ENCODE measurements around the gene KAT8. TPM values are rescaled to one million over a fixed set of nuclear protein-coding genes. Genes with fewer than 3 reads are reported as not detected.

KAT8 gene
- total RNA-seq, 2 experiments from 2014 or later, result 86.9 to 95.3 TPM

- H3K36me3 ChIP-seq (ENCODE audit: insufficient read depth, low read length), result peaks cover 74% of the 10 kb centered on the region
- no peak overlapping the region for H3K4me3 ChIP-seq (ENCODE audit: low read depth, low read length, poor library complexity, severe bottlenecking)
- no peaks in the 10 kb centered on the region for H3K9me3 ChIP-seq (ENCODE audit: low read length)
- H3K27ac ChIP-seq (ENCODE audit: low read depth, low read length, poor library complexity, severe bottlenecking), result no peak overlapping the region
- no peak overlapping the region for H3K4me2 ChIP-seq (ENCODE audit: low read length)
- H3K4me1 ChIP-seq (ENCODE audit: insufficient read depth, low read length, poor library complexity, severe bottlenecking), result no peaks in the 10 kb centered on the region
- no peaks in the 10 kb centered on the region for H3K79me2 ChIP-seq (ENCODE audit: insufficient read depth, low read depth, low read length)
- CTCF ChIA-PET (ENCODE audit: unreplicated experiment), result no interaction called here
- no peak overlapping the region for H2AFZ ChIP-seq (ENCODE audit: low read length)
- TF ChIP-seq EZH2phosphoT487 (IDR thresholded peaks at IDR 0.05; ENCODE audit: borderline replicate concordance, low read depth, low read length) (no peak), CTCF (conservative IDR thresholded peaks at IDR 0.05; ENCODE audit: low read length) (no peak)
- intact Hi-C loops (cut with micrococcal nuclease; ENCODE audit: unreplicated experiment), result no loop called here
- no peaks in the 10 kb centered on the region for H4K20me1 ChIP-seq (ENCODE audit: insufficient read depth, low read length)
- no peak for DNase-seq (ENCODE audit: low spot score)
- POLR2A ChIA-PET, result no interaction called here
- no peaks in the 10 kb centered on the region for H3K9me2 ChIP-seq (ENCODE audit: insufficient read depth, low read length)
- BruUV-seq (replicated peaks), result no TSS peak
Observed at GRCh38 chr16:31082368-31083045, 35.0 kb upstream of the KAT8 start.

DNA sequence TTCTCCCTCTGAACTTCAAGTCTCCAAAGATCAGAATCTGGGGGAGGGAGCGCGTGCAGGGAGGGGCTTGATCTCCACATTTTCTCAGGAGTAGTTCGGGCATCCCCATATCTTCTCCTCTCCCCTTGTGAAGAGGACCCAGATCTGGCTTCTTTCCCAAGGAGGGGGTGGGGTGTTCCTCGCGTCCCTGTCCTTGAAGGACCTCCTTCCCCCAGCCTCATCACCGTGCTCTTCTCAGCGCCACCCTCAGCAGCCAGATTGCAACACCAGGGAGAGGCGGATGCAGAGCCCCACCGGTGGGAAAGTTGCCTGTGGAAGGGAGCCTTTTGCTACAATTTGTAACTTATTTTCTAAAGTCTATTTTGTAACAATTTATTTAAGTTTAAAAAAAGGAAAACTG is 34.4 kb upstream of the KAT8 start:
- intact Hi-C loops (cut with micrococcal nuclease; ENCODE audit: unreplicated experiment), result no loop called here
- ChIA-PET POLR2A (no interaction called here), CTCF (ENCODE audit: unreplicated experiment) (no interaction called here)
- Histone ChIP-seq H3K4me3 (ENCODE audit: low read depth, low read length, poor library complexity, severe bottlenecking) (no peak overlapping the region), H3K4me2 (ENCODE audit: low read length) (no peak overlapping the region), H3K9me2 (ENCODE audit: insufficient read depth, low read length) (no peaks in the 10 kb centered on the region), H2AFZ (ENCODE audit: low read length) (no peak overlapping the region), H4K20me1 (ENCODE audit: insufficient read depth, low read length) (no peaks in the 10 kb centered on the region), H3K4me1 (ENCODE audit: insufficient read depth, low read length, poor library complexity, severe bottlenecking) (no peaks in the 10 kb centered on the region), H3K79me2 (ENCODE audit: insufficient read depth, low read depth, low read length) (no peaks in the 10 kb centered on the region), H3K27ac (ENCODE audit: low read depth, low read length, poor library complexity, severe bottlenecking) (no peak overlapping the region), H3K36me3 (ENCODE audit: insufficient read depth, low read length) (peaks cover 68% of the 10 kb centered on the region), H3K9me3 (ENCODE audit: low read length) (no peaks in the 10 kb centered on the region)
- no TSS peak for BruUV-seq (replicated peaks)
- DNase-seq (ENCODE audit: low spot score), result no peak
- TF ChIP-seq EZH2phosphoT487 (IDR thresholded peaks at IDR 0.05; ENCODE audit: borderline replicate concordance, low read depth, low read length), result no peak
- no peak for TF ChIP-seq CTCF (conservative IDR thresholded peaks at IDR 0.05; ENCODE audit: low read length)

DNA sequence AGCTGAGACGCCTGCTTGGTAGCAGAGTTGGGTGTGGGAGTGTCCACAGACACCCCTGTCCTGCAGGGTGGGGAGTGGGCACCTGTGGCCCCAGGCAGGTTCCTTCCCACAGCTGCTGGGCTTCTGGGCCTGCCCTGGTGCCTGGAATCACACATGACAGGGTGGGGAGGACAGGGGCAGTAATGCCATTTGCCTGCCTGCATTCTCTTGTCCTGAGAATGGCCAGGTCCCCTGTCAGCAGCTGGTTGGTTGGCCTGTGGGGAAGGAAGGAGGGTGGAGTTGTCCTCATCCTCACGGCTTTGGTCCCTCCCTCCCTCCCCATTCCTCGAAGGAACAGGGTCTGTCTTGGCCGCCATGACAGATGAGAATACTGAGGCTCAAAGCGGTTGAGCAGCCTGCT is 33.9 kb upstream of the KAT8 start:
- intact Hi-C loops (cut with micrococcal nuclease; ENCODE audit: unreplicated experiment), result no loop called here
- peaks cover 66% of the 10 kb centered on the region for H3K36me3 ChIP-seq (ENCODE audit: insufficient read depth, low read length)
- POLR2A ChIA-PET, result no interaction called here
- CTCF ChIA-PET (ENCODE audit: unreplicated experiment), result no interaction called here
- no peak overlapping the region for H3K27ac ChIP-seq (ENCODE audit: low read depth, low read length, poor library complexity, severe bottlenecking)
- no peak overlapping the region for H3K4me2 ChIP-seq (ENCODE audit: low read length)
- H3K79me2 ChIP-seq (ENCODE audit: insufficient read depth, low read depth, low read length), result no peaks in the 10 kb centered on the region
- H3K9me3 ChIP-seq (ENCODE audit: low read length), result no peaks in the 10 kb centered on the region
- no peak for TF ChIP-seq CTCF (conservative IDR thresholded peaks at IDR 0.05; ENCODE audit: low read length)
- no peak for TF ChIP-seq EZH2phosphoT487 (IDR thresholded peaks at IDR 0.05; ENCODE audit: borderline replicate concordance, low read depth, low read length)
- no peaks in the 10 kb centered on the region for H4K20me1 ChIP-seq (ENCODE audit: insufficient read depth, low read length)
- H3K4me1 ChIP-seq (ENCODE audit: insufficient read depth, low read length, poor library complexity, severe bottlenecking), result no peaks in the 10 kb centered on the region
- no TSS peak for BruUV-seq (replicated peaks)
- no peaks in the 10 kb centered on the region for H3K9me2 ChIP-seq (ENCODE audit: insufficient read depth, low read length)
- no peak overlapping the region for H3K4me3 ChIP-seq (ENCODE audit: low read depth, low read length, poor library complexity, severe bottlenecking)
- DNase-seq (ENCODE audit: low spot score), result no peak
- H2AFZ ChIP-seq (ENCODE audit: low read length), result no peak overlapping the region
